Measurements from ENCODE around the gene CSH2.
A peak's percentile ranks its signal among the peaks of the same experiment; 100 is the strongest.
"Not testable (repeated sequence)": the region's sequence is repeated elsewhere in the genome, so short reads cannot be mapped to it uniquely, and the experiment has no call there.

Gene CSH2

DNA sequence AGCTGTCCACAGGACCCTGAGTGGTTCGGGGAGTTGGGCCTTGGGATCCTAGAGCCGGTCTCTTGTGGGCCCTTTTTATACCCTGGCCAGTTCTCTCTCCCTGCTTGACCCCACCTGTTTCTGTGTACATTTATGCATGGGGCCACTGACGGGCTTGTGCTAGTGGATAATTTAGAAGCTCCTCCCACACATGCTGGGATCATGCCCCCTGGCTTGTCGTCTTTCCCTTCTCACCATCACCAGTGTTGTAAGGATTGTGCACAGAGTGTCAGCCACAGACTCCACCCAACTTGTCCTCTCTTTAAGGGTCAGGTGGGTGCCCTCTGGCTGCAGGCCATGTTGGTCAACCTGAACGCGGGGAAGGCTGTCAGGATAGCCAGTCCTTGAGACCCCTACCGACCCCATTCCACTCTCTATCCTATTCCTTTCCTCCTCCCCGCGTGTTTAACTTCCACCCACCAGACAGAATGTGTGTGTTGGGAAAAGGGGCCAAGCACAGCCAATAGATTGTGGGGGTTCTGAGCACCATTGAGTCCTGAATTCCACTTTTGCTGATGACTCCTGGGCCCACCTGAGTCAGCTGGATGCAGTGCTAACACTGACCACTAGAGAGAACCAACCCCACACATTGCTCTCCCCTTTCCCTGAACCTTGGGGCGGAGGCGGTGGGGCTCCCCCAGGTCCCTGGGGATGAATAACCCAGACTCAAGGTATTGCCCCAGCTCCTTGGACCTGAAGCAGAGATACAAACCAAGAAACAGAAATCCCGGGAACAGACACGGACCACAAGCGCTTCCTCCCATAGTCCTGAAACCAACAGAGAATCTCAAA lies 23.3 kb upstream of the CSH2 start, which contains the start of gene CSH1:
TSS of gene CSH1 (minus strand) at position 51 of the 831 bp plus-strand sequence. CDS start 63 bp downstream, outside the sequence.
- not testable (repeated sequence) for DNase-seq (ENCODE audit: low read depth)

DNA sequence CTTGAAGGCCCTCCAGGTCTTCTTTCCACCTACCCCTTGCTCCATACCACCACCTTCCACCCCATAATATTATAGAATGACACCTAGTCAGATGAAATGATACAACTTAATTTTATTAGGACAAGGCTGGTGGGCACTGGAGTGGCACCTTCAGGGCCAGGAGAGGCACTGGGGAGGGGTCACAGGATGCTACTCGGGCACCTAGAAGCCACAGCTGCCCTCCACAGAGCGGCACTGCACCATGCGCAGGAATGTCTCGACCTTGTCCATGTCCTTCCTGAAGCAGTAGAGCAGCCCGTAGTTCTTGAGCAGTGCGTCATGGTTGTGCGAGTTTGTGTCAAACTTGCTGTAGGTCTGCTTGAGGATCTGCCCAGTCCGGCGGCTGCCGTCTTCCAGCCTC lies 21.3 kb upstream of the CSH2 start:
- DNase-seq (ENCODE audit: low read depth) = not testable (repeated sequence)

GRCh38 chr17:63894021-63894420 lies 20.5 kb upstream of the CSH2 start:
- not testable (repeated sequence) for DNase-seq (ENCODE audit: low read depth)

- not testable (repeated sequence) for DNase-seq (ENCODE audit: low read depth)
Observed at GRCh38 chr17:63892316-63893037, 19.0 kb upstream of the CSH2 start.

DNA sequence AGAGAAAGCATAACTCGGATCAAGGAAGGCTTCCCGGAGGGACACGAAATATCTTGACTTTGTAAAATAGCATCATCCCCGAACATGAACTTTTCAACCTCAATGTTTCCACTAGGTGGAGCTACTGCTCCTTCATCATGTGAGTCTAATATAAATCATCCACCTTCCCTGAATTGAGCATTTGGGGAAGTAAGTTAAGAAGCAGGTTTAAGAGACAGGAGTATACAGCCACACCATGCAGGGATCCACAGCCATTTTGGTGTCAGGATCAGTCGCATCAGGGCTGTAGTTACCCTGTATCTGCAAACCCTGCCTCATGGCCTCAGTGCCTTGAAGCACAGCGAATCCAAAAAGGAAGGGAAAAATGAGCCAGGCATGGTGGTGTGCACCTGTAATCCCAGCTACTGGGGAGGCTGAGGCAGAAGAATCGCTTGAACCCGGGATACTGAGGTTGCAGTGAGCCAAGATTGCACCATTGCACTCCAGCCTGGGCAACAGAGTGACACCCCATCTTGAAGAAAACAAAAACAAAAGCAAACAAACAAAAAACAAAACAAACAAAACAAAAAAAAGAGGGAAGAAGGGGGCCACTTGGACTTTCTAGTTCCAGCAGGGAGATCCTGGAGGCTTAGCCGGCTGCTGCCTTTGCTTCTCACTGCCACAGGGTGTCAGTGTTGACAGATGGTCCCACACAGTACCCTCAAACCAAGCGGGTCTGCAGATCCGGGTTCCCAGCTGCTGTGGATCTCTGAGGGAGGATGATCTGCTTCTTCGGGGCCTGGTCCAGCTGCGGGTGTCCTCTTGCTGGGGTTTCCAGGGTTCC lies 15.8 kb upstream of the CSH2 start:
- DNase-seq (ENCODE audit: low read depth) = not testable (repeated sequence)

DNA sequence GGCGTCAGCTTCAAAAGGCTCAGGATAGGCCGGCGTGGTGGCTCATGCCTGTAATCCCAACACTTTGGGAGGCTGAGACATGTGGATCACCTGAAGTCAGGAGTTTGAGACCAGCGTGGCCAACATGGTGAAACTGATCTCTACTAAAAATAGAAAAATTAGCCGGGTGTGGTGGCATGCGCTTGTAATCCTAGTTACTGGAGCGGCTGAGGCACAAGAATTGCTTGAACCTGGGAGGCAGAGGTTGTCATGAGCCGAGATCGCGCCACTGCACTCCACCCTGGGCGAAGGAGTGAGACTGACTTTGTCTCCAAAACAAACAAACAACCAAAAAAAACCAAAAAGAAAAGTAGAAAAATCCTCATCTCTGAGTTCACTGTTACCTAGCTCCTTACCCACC lies 11.6 kb upstream of the CSH2 start:
- DNase-seq (ENCODE audit: low read depth) = not testable (repeated sequence)

DNA sequence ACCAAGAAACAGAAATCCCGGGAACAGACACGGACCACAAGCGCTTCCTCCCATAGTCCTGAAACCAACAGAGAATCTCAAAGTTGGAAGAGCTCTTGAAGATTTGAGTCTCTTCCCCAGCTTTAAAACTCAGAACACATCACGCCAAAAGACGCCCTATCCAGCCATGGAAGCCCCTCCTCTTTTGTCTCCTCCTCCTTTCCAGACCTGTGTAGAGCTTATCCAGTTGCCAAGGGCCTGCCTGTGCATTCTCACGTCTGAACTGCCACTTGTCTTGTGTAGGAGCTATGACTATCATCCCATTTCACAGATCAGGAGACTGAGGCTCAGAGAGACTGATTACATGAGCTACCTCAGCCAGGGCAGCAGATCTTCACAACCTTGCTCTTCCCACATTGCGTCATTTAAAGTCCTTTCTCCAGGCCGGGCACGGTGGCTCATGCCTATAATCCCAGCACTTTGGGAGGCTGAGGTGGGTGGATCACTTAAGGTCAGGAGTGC lies 9.2 kb upstream of the CSH2 start:
- not testable (repeated sequence) for DNase-seq (ENCODE audit: low read depth)

DNA sequence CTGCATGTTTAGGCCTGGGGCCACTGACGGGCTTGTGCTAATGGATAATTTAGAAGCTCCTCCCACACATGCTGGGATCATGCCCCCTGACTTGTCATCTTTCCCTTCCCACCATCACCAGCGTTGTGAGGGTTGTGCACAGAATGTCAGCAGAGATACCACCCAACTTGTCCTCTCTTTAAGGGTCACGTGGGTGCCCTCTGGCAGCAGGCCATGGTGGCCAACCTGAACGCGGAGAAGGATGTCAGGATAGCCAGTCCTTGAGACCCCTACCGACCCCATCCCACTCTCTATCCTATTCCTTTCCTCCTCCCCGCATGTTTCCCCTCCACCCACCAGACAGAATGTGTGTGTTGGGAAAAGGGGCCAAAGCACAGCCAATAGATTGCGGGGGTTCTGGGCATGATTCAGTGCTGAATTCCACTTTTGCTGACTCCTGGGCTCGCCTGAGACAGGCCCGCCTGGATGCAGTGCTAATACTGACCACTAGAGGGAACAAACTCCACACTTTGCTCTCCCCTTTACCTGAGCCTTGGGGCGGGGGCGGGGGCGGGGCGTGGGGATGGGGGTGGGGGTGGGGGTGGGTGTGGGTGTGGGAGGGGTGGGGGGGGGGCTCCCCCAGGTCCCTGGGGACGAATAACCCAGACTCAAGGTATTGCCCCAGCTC lies 8.6 kb upstream of the CSH2 start, which contains the start of gene GH2:
TSS of gene GH2 (minus strand) at position 10 of the 667 bp plus-strand sequence. CDS start 143 bp downstream, outside the sequence.
- DNase-seq (ENCODE audit: low read depth) = peak; percentile 26

DNA sequence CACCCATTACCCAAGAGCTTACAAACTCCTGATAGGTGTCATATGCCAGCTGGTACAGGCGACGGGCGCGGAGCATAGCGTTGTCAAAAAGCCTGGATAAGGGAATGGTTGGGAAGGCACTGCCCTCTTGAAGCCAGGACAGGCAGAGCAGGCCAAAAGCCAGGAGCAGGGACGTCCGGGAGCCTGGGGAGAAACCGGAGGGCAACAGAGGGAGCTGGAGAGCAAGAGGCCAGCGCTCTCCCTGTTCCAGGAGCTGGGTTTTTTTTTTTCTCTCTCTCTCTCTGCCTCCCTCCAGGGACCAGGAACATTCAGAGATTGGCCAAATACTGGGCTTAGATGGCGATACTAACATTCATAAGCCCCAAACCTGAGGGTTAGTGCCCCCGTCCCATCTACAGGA lies 7.9 kb upstream of the CSH2 start:
- not testable (repeated sequence) for DNase-seq (ENCODE audit: low read depth)

GRCh38 chr17:63880706-63881105 lies 7.2 kb upstream of the CSH2 start:
- DNase-seq (ENCODE audit: low read depth) = no peak

DNA sequence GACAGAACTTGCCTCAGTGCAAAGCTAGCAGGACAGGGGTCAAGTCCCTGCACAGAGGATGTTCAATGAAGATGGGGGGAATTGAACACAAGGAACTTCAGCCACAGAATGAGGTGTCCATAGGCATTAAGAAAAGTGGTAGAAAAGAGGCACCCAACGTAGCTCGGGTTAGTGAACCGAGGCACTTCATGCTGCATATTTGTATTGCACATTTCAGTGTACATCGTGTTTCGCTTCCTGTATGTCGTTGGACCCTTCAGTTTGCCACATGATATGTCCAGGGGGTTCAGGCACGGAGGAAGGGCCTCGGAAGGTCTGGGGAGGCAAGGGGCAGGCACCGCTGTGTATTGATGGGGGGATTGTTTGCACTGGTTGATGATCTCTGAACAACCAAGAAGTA lies 4.9 kb upstream of the CSH2 start:
- not testable (repeated sequence) for DNase-seq (ENCODE audit: low read depth)

- DNase-seq (ENCODE audit: low read depth) = not testable (repeated sequence)
Observed at GRCh38 chr17:63874693-63875092, 1.2 kb upstream of the CSH2 start.

GRCh38 chr17:63874061-63874626 lies 667 bp upstream of the CSH2 start:
- DNase-seq (ENCODE audit: low read depth) = not testable (repeated sequence)

DNA sequence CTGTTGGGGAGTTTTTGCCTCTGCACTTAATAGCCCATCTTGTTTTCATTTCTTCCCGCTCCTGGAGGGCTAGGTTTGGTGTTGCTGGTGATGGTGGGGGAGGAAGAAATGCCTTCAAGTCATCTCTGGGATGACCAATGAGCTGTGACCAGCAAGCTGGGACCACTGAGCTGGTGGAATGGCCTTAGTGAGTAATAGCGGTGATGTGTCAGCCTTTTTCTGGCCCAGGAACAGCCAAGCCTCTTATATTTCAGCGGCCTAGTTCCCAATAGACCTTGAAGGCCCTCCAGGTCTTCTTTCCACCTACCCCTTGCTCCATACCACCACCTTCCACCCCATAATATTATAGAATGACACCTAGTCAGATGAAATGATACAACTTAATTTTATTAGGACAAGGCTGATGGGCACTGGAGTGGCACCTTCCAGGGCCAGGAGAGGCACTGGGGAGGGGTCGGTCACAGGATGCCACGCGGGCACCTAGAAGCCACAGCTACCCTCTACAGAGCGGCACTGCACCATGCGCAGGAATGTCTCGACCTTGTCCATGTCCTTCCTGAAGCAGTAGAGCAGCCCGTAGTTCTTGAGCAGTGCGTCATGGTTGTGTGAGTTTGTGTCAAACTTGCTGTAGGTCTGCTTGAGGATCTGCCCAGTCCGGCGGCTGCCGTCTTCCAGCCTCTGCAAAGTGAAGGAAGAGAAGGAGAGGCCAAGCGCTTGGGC lies 1.7 kb downstream of the CSH2 start:
- DNase-seq (ENCODE audit: low read depth) = not testable (repeated sequence)

GRCh38 chr17:63870292-63870665 lies 3.2 kb downstream of the CSH2 start:
- DNase-seq (ENCODE audit: low read depth) = not testable (repeated sequence)

DNA sequence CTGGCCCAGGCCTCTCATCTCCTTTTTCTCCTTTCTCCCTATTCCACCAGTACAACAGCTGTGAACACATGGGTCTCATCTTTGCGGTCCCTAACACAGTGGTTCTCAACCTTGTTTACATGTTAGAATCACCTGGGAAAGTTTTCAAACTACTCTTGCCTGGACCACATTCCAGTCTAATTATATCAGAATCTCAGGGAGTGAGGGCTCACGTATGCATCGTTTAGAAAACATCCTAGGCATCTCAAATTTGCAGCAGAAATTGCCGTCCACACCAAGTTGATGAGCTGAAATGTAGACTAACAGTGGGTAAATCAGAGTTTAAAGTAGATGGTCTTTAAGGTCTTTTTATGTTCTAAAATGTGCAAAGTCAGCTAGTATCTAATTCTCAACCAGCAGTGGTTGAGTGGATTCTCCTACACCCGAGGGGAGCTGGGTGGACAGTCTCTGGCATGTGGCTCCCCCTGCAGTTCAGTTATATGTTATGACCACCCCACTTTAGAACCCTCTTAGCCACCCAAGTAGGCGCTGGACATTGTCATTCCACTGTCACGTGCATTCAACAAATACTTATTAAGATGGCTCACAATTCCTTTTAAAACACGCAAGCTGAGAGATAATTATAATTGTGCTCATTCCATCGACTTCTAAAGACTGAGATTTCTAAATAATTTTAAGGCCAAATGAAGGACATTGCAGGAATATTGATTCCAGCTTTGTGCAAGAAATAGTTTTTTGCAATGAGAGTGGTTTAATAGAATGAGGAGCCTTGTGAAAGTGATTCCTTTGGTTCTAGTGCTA lies 3.8 kb downstream of the CSH2 start:
- not testable (repeated sequence) for DNase-seq (ENCODE audit: low read depth)

DNA sequence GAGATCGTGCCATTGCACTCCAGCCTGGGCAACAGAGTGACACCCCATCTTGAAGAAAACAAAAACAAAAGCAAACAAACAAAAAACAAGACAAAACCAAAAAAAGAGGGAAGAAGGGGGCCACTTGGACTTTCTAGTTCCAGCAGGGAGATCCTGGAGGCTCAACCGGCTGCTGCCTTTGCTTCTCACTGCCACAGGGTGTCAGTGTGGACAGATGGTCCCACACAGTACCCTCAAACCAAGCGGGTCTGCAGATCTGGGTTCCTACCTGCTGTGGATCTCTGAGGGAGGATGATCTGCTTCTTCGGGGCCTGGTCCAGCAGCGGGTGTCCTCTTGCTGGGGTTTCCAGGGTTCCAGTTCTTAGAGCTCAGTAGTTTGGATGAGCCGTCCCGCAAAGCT lies 6.9 kb downstream of the CSH2 start:
- not testable (repeated sequence) for DNase-seq (ENCODE audit: low read depth)

- DNase-seq (ENCODE audit: low read depth) = no peak
Observed at GRCh38 chr17:63859257-63859656, 14.2 kb downstream of the CSH2 start.

GRCh38 chr17:63856425-63856824 lies 17.1 kb downstream of the CSH2 start:
- not testable (repeated sequence) for DNase-seq (ENCODE audit: low read depth)
